Pancreas (tissue), 10 donors: ENCODE data around the gene COG2. TPM values are rescaled to one million over a fixed set of nuclear protein-coding genes. Genes with fewer than 3 reads are reported as not detected.

ENCODE experiments used
- ATAC-seq, 4 donors: fragments of 200-7000 bp; cut with Tn5 transposase; one replicate each; pipeline versions ENCODE4 v1.8.0 to v1.9.1; 2020; ENCODE audit warnings: mild to moderate bottlenecking in 4 of 4, moderate library complexity in 4 of 4
- DNase-seq, 6 donors: peaks; one replicate each; pipeline ENCODE4 v3.0.0-alpha.2; 2020
- FAIRE-seq: peaks from 2 replicates; lab custom pipeline; 2012; peaks lifted over from hg19 to GRCh38; lab: Jason Lieb, UNC
- H3K27ac ChIP-seq, 4 donors: fragments of 200-600 bp; sonication (generic); 1 replicate in 3 of 4; 2 replicates in 1 of 4; pipeline versions ENCODE4 v1.5.0 to v1.8.0; 2020
- H3K27me3 ChIP-seq, 4 donors: fragments of 200-600 bp; one replicate each; pipeline ENCODE4 v1.8.0; 2021
- H3K36me3 ChIP-seq, 3 donors: fragments of 200-600 bp; sonication (generic) in 1 of 3; one replicate each; pipeline versions ENCODE4 v1.5.0 to v1.8.0; 2020 to 2021
- H3K4me1 ChIP-seq, 3 donors: fragments of 200-600 bp; one replicate each; pipeline ENCODE4 v1.8.0; 2021
- H3K4me3 ChIP-seq, 4 donors: fragments of 200-600 bp; sonication (generic) in 2 of 4; one replicate each; pipeline versions ENCODE4 v1.5.0 to v1.8.0; 2020 to 2021
- H3K9me3 ChIP-seq, 4 donors: fragments of 200-600 bp; one replicate each; pipeline ENCODE4 v1.8.0; 2021
- WGBS, 2 donors: extraction: QIAGEN DNeasy Blood & Tissue Kit; methylation state at CpG; one replicate each; pipeline ENCODE4 v1.1.7; 2013; 5-methylcytosine and 5-hydroxymethylcytosine counted together
- intact Hi-C, 3 donors: fragments of 100-400 bp; cut with DNase I; formaldehyde crosslinking; loops; one replicate each; pipeline versions ENCODE4 v1.11.1 to v1.14.2; 2022
- polyA plus RNA-seq, 2 donors: library from polyadenylated mRNA; stranded (reverse); fragments of 200-250 nt; gene quantifications; one replicate each; pipeline ENCODE4 v1.2.3, GENCODE V29; 2013
- total RNA-seq, 6 donors: library from RNA; stranded (reverse); fragmentation: NEBNext Ultra II Directional in 4 of 6; extraction: Animal tissue kit (Norgen Biotek cat#: 25700) in 4 of 6; gene quantifications; one replicate each; pipeline versions ENCODE4 v1.2.1 to v1.2.4, GENCODE V29; 2021 to 2023
- TF ChIP-seq, protein P1 (sequence below), 4 donors: fragments of 200-600 bp; sonication (generic) in 3 of 4; IDR thresholded peaks; one replicate each; pipeline versions ENCODE4 v1.5.0 to v1.8.0; 2021; ENCODE audit warnings: antibody characterized with exemption in 4 of 4
- donor health status: healthy with polysubstance abuse.
- donor health status: DM: no; HTN: no; CAD: no; lungs with moderate emphysema.
- donor health status: DM: no; HTN: no; CAD: no.
- donor health status: control.
- donor health status: control.
- donor health status: Bipolar disorder and iron deficiency.
- donor health status: DM: yes; HTN: yes; CAD: no.
- donor health status: DM: no; HTN: no; CAD: no.
- donor health status: DM: no; HTN: no; CAD: no.
- donor health status: DM: yes; HTN: yes; CAD: no.

COG2 gene
- total and polyA plus RNA-seq, 8 donors = 6.5 to 17.1 (median 14.5) TPM

DNA sequence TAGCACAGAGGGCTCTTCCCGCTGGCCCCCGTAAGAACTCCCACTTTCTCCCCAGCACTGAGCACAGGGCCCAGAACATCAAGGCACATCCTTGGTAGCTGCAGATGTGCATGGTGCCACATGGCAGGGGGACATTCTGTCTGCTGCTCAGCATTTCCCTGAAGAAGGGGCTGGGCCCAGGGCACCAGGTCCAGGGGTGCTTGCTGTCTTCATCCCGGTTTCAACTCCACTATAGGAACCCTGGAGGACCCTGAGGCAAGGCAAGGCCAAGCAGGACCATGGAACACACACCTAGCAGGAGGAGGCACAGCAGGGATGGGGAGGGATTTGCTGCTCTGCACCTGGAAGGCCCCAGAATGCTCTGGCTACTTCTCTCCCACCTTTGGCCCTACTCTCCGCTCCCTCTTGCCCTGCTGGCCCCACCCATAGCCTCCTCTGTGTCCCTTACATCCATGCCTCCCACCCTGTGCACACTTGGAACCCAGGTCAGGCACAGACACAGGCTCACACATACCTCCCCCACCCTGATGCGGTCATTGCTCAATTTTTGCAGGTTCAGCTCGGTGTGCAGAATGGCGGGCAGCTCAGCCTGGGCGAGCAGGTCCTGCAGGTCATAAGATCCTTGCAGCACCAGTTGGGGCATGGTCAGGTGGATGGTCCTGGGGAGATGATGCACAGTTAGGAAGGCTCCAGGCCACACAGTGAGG, 61.6 kb downstream of the COG2 start:
- H3K9me3 ChIP-seq = no peaks in the 10 kb centered on the region
- H3K4me3 ChIP-seq = no peak overlapping the region
- no peaks in the 10 kb centered on the region for H3K36me3 ChIP-seq
- no peak overlapping the region for H3K27ac ChIP-seq
- FAIRE-seq (no peak), ATAC-seq (no peak), DNase-seq (no peak)
- TF ChIP-seq, protein P1, sequence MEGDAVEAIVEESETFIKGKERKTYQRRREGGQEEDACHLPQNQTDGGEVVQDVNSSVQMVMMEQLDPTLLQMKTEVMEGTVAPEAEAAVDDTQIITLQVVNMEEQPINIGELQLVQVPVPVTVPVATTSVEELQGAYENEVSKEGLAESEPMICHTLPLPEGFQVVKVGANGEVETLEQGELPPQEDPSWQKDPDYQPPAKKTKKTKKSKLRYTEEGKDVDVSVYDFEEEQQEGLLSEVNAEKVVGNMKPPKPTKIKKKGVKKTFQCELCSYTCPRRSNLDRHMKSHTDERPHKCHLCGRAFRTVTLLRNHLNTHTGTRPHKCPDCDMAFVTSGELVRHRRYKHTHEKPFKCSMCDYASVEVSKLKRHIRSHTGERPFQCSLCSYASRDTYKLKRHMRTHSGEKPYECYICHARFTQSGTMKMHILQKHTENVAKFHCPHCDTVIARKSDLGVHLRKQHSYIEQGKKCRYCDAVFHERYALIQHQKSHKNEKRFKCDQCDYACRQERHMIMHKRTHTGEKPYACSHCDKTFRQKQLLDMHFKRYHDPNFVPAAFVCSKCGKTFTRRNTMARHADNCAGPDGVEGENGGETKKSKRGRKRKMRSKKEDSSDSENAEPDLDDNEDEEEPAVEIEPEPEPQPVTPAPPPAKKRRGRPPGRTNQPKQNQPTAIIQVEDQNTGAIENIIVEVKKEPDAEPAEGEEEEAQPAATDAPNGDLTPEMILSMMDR (IDR thresholded peaks at IDR 0.05) = no peak
- intact Hi-C loops = no loop called here
- no peaks in the 10 kb centered on the region for H3K27me3 ChIP-seq
- 91 to 93% methylated on average over 8 of the region's 8 CpGs for WGBS, 2 donors
- H3K4me1 ChIP-seq = no peaks in the 10 kb centered on the region

DNA sequence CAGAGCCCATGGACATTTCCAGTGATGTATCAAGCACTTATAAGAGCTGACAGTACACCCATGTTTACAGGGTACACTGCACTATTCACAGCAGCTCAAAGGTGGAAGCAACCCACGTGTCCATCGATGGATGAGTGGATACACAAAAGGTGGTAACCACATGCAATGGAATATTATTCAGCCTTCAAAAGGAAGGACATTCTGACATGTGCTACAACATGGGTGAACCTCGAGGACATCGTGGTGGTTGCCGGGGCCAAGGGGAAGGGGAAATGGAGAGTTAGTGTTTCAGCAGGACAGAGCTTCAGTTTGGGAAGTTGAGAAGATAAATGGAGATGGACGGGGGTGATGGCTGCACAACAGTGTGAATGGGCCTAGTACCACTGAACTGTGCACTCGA, 62.5 kb downstream of the COG2 start:
- intact Hi-C loops = no loop called here
- no peak for DNase-seq
- WGBS, 2 donors = 89 to 94% methylated on average over 7 of the region's 7 CpGs

DNA sequence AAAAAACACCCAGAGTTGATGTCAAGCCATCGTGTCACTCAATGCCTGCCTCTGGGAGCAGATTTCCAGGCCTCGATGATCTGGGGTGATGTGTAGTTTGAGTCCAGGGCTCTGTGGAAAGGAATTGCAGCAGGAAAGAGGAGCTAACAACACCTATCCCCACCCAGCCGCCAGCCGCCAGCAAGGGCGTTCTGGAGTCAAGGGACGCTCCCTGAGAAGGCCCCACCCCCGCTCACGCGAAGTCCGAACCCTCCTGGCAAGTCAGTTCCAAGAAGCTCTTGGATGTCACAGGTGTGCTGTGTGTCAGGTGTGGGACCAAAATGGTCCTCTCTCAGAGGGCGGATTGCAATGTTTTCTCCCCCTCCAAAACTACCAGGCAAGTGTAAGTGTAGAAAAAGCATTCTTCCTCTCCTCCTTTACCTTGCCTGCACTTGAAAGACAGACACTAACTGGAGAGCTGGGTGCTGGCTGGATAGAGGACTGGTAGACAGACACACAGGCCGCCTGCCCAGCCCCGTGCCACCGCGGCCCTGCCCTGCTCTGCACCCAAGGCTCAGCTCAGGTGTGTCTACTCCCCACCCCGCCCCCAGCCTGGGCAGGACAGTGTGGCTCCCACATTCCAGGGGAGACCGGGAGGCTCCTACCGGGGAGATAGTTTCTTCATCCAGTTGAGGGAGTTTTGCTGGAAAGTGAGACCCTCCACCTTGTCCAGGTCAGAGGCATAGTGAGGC, 63.2 kb downstream of the COG2 start:
- H3K27me3 ChIP-seq = no peaks in the 10 kb centered on the region
- intact Hi-C loops = no loop called here
- no peak overlapping the region for H3K27ac ChIP-seq
- no peak for FAIRE-seq
- TF ChIP-seq, protein P1 (IDR thresholded peaks at IDR 0.05) = no peak
- H3K4me1 ChIP-seq = no peaks in the 10 kb centered on the region
- 89 to 92% methylated on average over 18 of the region's 18 CpGs for WGBS, 2 donors
- H3K36me3 ChIP-seq = no peaks in the 10 kb centered on the region
- no peak for ATAC-seq
- no peak overlapping the region for H3K4me3 ChIP-seq
- no peaks in the 10 kb centered on the region for H3K9me3 ChIP-seq
- no peak for DNase-seq

More for the DNA sequence above, 62.5 kb downstream of the COG2 start:
- no peaks in the 10 kb centered on the region for H3K9me3 ChIP-seq
- no peaks in the 10 kb centered on the region for H3K36me3 ChIP-seq
- no peaks in the 10 kb centered on the region for H3K27me3 ChIP-seq
- H3K4me1 ChIP-seq = no peaks in the 10 kb centered on the region
- FAIRE-seq (no peak), ATAC-seq (no peak)
- H3K4me3 ChIP-seq = no peak overlapping the region
- TF ChIP-seq, protein P1 (IDR thresholded peaks at IDR 0.05) = no peak
- H3K27ac ChIP-seq = no peak overlapping the region

DNA sequence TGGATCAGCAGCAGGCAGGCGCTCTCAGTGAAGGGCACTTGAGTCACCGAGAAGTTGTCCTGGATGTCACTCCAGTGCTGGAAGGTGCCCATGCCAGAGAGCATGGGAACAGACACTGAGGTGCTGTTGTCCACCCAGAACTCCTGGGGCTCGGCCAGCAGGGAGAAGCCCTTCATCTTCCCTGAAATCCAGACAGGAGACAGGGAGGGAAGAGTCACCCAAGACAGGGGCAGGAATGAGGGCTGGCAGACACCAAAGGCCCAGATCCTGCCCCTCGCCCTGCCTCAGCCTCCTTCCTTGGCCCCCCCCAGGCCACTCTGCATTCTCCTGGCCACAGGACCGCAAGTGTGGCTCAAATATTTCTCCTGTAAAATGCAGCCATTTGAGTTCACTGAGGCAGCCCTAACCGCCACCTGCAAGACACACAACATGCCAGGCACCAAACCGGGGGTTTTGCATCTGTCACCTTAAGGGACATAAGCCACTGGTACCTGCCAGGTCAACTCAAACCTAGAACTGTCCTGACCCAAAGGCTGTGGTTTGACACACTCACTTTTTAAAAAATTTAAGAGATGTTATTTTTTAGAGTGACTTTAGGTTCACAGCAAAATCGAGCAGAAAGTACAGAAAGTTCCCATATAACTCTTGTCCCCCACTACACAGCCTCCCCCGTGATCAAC, 63.9 kb downstream of the COG2 start:
- no peaks in the 10 kb centered on the region for H3K27me3 ChIP-seq
- no peak overlapping the region for H3K4me3 ChIP-seq
- H3K4me1 ChIP-seq = no peaks in the 10 kb centered on the region
- intact Hi-C loops = no loop called here
- TF ChIP-seq, protein P1 (IDR thresholded peaks at IDR 0.05) = no peak
- no peak for ATAC-seq
- no peak for DNase-seq
- H3K27ac ChIP-seq = no peak overlapping the region
- H3K36me3 ChIP-seq = no peaks in the 10 kb centered on the region
- 87 to 90% methylated on average over 9 of the region's 9 CpGs for WGBS, 2 donors
- no peak for FAIRE-seq
- H3K9me3 ChIP-seq = no peaks in the 10 kb centered on the region
